ENCODE data around the gene KDM4C.

The KDM4C gene

DNA sequence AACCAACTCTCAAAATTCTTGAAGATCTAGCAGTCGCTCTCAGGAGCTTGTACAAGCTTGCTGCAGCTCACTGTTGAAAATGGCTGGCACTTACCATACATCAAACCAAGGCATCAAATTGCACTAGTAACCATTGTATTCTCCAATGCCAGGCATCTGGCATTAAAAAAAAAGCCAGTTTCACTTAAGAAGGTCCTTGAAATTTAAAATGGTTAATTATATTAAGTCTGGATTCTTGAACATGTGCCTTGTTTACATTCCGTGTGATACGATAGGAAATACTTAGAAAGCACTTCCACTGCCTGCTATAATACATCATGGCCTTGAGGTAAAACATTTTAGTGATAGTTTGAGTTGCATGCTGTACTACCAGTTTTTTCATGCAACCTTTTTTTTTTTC, 300.7 kb downstream of the KDM4C start:
- Histone ChIP-seq H3K4me3 (IDR thresholded peaks at IDR 0.05; ENCODE audit: insufficient read depth, low read depth, low read length) (no peak overlapping the region), H3K4me1 (ENCODE audit: low read depth, poor library complexity, severe bottlenecking) (no peaks in the 10 kb centered on the region), H3K27ac (no peak overlapping the region), H3K27me3 (ENCODE audit: insufficient read depth, low read depth) (no peaks in the 10 kb centered on the region), H2AFZ (ENCODE audit: low read depth) (no peak overlapping the region), H3K79me2 (ENCODE audit: insufficient read depth, low read depth) (no peaks in the 10 kb centered on the region), H4K20me1 (ENCODE audit: insufficient read depth) (no peaks in the 10 kb centered on the region), H3K4me2 (no peak overlapping the region), H3K9ac (no peak overlapping the region), H3K36me3 (ENCODE audit: insufficient read depth) (no peaks in the 10 kb centered on the region)
- TF ChIP-seq, protein P1, sequence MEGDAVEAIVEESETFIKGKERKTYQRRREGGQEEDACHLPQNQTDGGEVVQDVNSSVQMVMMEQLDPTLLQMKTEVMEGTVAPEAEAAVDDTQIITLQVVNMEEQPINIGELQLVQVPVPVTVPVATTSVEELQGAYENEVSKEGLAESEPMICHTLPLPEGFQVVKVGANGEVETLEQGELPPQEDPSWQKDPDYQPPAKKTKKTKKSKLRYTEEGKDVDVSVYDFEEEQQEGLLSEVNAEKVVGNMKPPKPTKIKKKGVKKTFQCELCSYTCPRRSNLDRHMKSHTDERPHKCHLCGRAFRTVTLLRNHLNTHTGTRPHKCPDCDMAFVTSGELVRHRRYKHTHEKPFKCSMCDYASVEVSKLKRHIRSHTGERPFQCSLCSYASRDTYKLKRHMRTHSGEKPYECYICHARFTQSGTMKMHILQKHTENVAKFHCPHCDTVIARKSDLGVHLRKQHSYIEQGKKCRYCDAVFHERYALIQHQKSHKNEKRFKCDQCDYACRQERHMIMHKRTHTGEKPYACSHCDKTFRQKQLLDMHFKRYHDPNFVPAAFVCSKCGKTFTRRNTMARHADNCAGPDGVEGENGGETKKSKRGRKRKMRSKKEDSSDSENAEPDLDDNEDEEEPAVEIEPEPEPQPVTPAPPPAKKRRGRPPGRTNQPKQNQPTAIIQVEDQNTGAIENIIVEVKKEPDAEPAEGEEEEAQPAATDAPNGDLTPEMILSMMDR (conservative IDR thresholded peaks at IDR 0.05; ENCODE audit: low read depth, low read length), result no peak

DNA sequence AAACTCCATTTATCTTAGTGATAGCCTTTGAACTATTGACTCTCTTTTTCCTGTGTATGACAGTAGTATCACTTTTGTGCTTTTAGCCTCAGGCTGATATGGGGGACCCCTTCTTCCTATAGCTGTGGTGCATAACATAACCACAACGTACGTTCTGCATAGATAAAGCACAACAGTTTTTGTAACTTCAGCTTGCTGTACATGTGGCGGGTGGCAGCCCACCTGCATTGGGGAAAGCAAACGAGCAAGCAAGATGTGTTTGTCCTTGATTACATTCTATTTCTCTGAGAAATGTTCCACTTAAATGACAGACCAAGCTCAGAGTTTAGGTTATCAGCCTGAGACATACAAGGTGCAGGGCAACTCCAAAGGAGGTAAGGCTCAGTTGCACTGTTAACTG, 309.4 kb downstream of the KDM4C start:
- TF ChIP-seq, protein P1 (conservative IDR thresholded peaks at IDR 0.05; ENCODE audit: low read depth, low read length), result no peak
- H3K4me2 ChIP-seq, result no peak overlapping the region
- H3K27me3 ChIP-seq (ENCODE audit: insufficient read depth, low read depth), result no peaks in the 10 kb centered on the region
- no peak overlapping the region for H3K27ac ChIP-seq
- no peak overlapping the region for H3K4me3 ChIP-seq (IDR thresholded peaks at IDR 0.05; ENCODE audit: insufficient read depth, low read depth, low read length)
- no peaks in the 10 kb centered on the region for H3K79me2 ChIP-seq (ENCODE audit: insufficient read depth, low read depth)
- no peaks in the 10 kb centered on the region for H3K36me3 ChIP-seq (ENCODE audit: insufficient read depth)
- no peaks in the 10 kb centered on the region for H4K20me1 ChIP-seq (ENCODE audit: insufficient read depth)
- H3K4me1 ChIP-seq (ENCODE audit: low read depth, poor library complexity, severe bottlenecking), result no peaks in the 10 kb centered on the region
- no peak overlapping the region for H3K9ac ChIP-seq
- H2AFZ ChIP-seq (ENCODE audit: low read depth), result no peak overlapping the region

DNA sequence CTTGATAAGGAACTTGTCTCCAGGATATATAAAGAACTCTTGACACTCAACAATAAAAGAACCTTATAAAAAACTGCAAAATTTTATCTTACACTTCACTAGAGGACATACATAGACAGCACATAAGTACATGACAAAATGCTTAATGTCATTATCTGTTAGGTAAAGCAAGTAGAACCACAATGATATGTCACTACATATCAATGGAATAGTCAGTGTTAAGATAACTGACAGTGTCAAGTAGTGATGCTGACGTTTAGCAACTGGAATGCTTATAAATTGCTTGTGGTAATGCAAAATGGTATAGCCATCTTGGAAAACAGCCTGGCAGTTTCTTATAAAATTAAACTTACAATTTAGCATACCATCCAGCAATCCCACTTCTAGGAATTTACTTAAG, 314.1 kb downstream of the KDM4C start:
- H3K4me2 ChIP-seq, result no peak overlapping the region
- no peaks in the 10 kb centered on the region for H4K20me1 ChIP-seq (ENCODE audit: insufficient read depth)
- H3K4me1 ChIP-seq (ENCODE audit: low read depth, poor library complexity, severe bottlenecking), result no peaks in the 10 kb centered on the region
- H3K79me2 ChIP-seq (ENCODE audit: insufficient read depth, low read depth), result no peaks in the 10 kb centered on the region
- H3K9ac ChIP-seq, result no peak overlapping the region
- H3K4me3 ChIP-seq (IDR thresholded peaks at IDR 0.05; ENCODE audit: insufficient read depth, low read depth, low read length), result no peak overlapping the region
- H2AFZ ChIP-seq (ENCODE audit: low read depth), result no peak overlapping the region
- H3K27me3 ChIP-seq (ENCODE audit: insufficient read depth, low read depth), result no peaks in the 10 kb centered on the region
- TF ChIP-seq, protein P1 (conservative IDR thresholded peaks at IDR 0.05; ENCODE audit: low read depth, low read length), result no peak
- no peak overlapping the region for H3K27ac ChIP-seq
- no peaks in the 10 kb centered on the region for H3K36me3 ChIP-seq (ENCODE audit: insufficient read depth)

DNA sequence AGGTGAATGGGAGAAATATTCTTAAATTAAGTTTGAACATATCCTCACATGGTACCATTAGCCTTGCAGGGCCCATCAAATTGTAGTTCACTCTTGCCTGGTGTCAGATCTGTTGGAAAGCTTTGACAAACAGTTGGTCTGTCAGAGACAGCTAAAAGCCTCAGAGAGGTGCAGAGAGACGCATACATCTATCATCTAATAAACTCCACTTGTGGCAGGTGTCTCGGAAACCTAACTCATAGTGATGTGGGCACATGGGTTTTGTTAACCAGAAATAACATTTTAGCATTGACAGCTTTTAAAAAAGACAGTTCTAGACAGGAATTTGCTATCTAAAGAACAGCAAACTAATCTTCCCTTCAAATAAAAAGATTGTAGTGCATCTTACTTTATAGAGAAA, 315.9 kb downstream of the KDM4C start:
- Histone ChIP-seq H2AFZ (ENCODE audit: low read depth) (no peak overlapping the region), H3K27ac (no peak overlapping the region), H3K4me3 (IDR thresholded peaks at IDR 0.05; ENCODE audit: insufficient read depth, low read depth, low read length) (no peak overlapping the region), H3K9ac (no peak overlapping the region), H3K27me3 (ENCODE audit: insufficient read depth, low read depth) (no peaks in the 10 kb centered on the region), H4K20me1 (ENCODE audit: insufficient read depth) (no peaks in the 10 kb centered on the region), H3K79me2 (ENCODE audit: insufficient read depth, low read depth) (no peaks in the 10 kb centered on the region), H3K4me1 (ENCODE audit: low read depth, poor library complexity, severe bottlenecking) (no peaks in the 10 kb centered on the region), H3K4me2 (no peak overlapping the region), H3K36me3 (ENCODE audit: insufficient read depth) (no peaks in the 10 kb centered on the region)
- TF ChIP-seq, protein P1 (conservative IDR thresholded peaks at IDR 0.05; ENCODE audit: low read depth, low read length), result no peak

DNA sequence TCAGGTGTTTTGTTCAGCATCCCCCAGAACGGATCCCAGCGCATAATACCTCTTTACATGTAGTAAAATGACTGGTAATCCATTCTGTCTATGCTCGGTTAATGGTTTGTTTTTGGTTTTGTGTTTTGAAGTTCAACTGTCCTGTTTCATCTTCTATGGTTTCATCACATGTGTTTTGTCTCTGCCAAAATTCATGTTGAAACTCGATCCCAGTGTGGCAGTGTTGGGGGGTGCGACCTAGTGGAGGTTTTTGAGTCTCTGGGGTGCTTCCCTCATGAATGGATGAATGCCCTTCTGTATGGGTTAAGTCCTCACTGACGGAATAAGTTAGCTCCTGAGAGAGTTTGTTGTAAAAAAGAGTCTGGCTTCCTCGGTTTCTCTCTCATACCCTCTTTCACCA, 317.4 kb downstream of the KDM4C start:
- TF ChIP-seq, protein P1 (conservative IDR thresholded peaks at IDR 0.05; ENCODE audit: low read depth, low read length), result no peak
- Histone ChIP-seq H3K4me2 (no peak overlapping the region), H3K27ac (no peak overlapping the region), H3K36me3 (ENCODE audit: insufficient read depth) (no peaks in the 10 kb centered on the region), H3K79me2 (ENCODE audit: insufficient read depth, low read depth) (no peaks in the 10 kb centered on the region), H3K4me3 (IDR thresholded peaks at IDR 0.05; ENCODE audit: insufficient read depth, low read depth, low read length) (no peak overlapping the region), H2AFZ (ENCODE audit: low read depth) (no peak overlapping the region), H4K20me1 (ENCODE audit: insufficient read depth) (no peaks in the 10 kb centered on the region), H3K27me3 (ENCODE audit: insufficient read depth, low read depth) (no peaks in the 10 kb centered on the region), H3K9ac (no peak overlapping the region), H3K4me1 (ENCODE audit: low read depth, poor library complexity, severe bottlenecking) (no peaks in the 10 kb centered on the region)

Measured in KMS-11 (cell line).